ENCODE results near the gene RASSF5. TPM values are rescaled to one million over a fixed set of nuclear protein-coding genes. Genes with fewer than 3 reads are reported as not detected.

The RASSF5 gene
- total and polyA plus RNA-seq, 4 donors, result 4.8 to 10.0 (median 5.5) TPM

GRCh38 chr1:206503591-206504362 is 3.6 kb upstream of the RASSF5 start:
- WGBS, result 62% methylated on average over 8 of the region's 8 CpGs
- Histone ChIP-seq H3K9ac (ENCODE audit: low read depth in 1 of 2, low read length in 2 of 2) (no peak overlapping the region), H3K27ac (ENCODE audit: low read depth in 1 of 2, low read length in 2 of 2) (peak overlapping the region in 1 of 2 donors; percentile 1), H3K36me3 (ENCODE audit: control insufficient read depth in 4 of 4, insufficient read depth in 3 of 4, low read depth in 1 of 4, low read length in 3 of 4) (no peaks in the 10 kb centered on the region), H3K4me1 (ENCODE audit: control insufficient read depth in 4 of 4, insufficient read depth in 4 of 4, low read length in 3 of 4) (peaks cover 11 to 60% (median 43%) of the 10 kb centered on the region in 4 donors), H3K9me3 (ENCODE audit: control insufficient read depth in 4 of 4, low read length in 3 of 4) (no peaks in the 10 kb centered on the region), H3K4me3 (ENCODE audit: low read depth in 1 of 3, low read length in 3 of 3) (no peak overlapping the region), H3K27me3 (ENCODE audit: control insufficient read depth in 4 of 4, insufficient read depth in 4 of 4, low read length in 3 of 4) (no peaks in the 10 kb centered on the region)
- DNase-seq (ENCODE audit: low spot score), result no peak
- TF ChIP-seq JUND (IDR thresholded peaks at IDR 0.05) (peak in 1 of 2 donors; percentile 31), RXRA (IDR thresholded peaks at IDR 0.05) (no peak), HNF4A (conservative IDR thresholded peaks at IDR 0.05) (peak; percentile 18 to 23), RAD21 (IDR thresholded peaks at IDR 0.05) (no peak)

GRCh38 chr1:206504363-206504713 is 3.0 kb upstream of the RASSF5 start:
- no peak for DNase-seq (ENCODE audit: low spot score)
- no peaks in the 10 kb centered on the region for H3K27me3 ChIP-seq (ENCODE audit: control insufficient read depth in 4 of 4, insufficient read depth in 4 of 4, low read length in 3 of 4)
- no peaks in the 10 kb centered on the region for H3K36me3 ChIP-seq (ENCODE audit: control insufficient read depth in 4 of 4, insufficient read depth in 3 of 4, low read depth in 1 of 4, low read length in 3 of 4)
- no peak overlapping the region for H3K27ac ChIP-seq (ENCODE audit: low read depth in 1 of 2, low read length in 2 of 2)
- 70% methylated on average over 3 of the region's 3 CpGs for WGBS
- no peaks in the 10 kb centered on the region for H3K9me3 ChIP-seq (ENCODE audit: control insufficient read depth in 4 of 4, low read length in 3 of 4)
- H3K4me1 ChIP-seq (ENCODE audit: control insufficient read depth in 4 of 4, insufficient read depth in 4 of 4, low read length in 3 of 4), result peaks cover 11 to 64% (median 48%) of the 10 kb centered on the region in 4 donors
- H3K4me3 ChIP-seq (ENCODE audit: low read depth in 1 of 3, low read length in 3 of 3), result no peak overlapping the region
- TF ChIP-seq GABPA (IDR thresholded peaks at IDR 0.05 in 1 of 2, conservative IDR thresholded peaks at IDR 0.05 in 1 of 2) (no peak), YY1 (IDR thresholded peaks at IDR 0.05) (no peak), ATF3 (IDR thresholded peaks at IDR 0.05) (no peak), HNF4A (conservative IDR thresholded peaks at IDR 0.05) (peak; percentile 16 to 29)
- TF ChIP-seq, protein P1, sequence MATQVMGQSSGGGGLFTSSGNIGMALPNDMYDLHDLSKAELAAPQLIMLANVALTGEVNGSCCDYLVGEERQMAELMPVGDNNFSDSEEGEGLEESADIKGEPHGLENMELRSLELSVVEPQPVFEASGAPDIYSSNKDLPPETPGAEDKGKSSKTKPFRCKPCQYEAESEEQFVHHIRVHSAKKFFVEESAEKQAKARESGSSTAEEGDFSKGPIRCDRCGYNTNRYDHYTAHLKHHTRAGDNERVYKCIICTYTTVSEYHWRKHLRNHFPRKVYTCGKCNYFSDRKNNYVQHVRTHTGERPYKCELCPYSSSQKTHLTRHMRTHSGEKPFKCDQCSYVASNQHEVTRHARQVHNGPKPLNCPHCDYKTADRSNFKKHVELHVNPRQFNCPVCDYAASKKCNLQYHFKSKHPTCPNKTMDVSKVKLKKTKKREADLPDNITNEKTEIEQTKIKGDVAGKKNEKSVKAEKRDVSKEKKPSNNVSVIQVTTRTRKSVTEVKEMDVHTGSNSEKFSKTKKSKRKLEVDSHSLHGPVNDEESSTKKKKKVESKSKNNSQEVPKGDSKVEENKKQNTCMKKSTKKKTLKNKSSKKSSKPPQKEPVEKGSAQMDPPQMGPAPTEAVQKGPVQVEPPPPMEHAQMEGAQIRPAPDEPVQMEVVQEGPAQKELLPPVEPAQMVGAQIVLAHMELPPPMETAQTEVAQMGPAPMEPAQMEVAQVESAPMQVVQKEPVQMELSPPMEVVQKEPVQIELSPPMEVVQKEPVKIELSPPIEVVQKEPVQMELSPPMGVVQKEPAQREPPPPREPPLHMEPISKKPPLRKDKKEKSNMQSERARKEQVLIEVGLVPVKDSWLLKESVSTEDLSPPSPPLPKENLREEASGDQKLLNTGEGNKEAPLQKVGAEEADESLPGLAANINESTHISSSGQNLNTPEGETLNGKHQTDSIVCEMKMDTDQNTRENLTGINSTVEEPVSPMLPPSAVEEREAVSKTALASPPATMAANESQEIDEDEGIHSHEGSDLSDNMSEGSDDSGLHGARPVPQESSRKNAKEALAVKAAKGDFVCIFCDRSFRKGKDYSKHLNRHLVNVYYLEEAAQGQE (IDR thresholded peaks at IDR 0.05), result no peak
- H3K9ac ChIP-seq (ENCODE audit: low read depth in 1 of 2, low read length in 2 of 2), result no peak overlapping the region

DNA sequence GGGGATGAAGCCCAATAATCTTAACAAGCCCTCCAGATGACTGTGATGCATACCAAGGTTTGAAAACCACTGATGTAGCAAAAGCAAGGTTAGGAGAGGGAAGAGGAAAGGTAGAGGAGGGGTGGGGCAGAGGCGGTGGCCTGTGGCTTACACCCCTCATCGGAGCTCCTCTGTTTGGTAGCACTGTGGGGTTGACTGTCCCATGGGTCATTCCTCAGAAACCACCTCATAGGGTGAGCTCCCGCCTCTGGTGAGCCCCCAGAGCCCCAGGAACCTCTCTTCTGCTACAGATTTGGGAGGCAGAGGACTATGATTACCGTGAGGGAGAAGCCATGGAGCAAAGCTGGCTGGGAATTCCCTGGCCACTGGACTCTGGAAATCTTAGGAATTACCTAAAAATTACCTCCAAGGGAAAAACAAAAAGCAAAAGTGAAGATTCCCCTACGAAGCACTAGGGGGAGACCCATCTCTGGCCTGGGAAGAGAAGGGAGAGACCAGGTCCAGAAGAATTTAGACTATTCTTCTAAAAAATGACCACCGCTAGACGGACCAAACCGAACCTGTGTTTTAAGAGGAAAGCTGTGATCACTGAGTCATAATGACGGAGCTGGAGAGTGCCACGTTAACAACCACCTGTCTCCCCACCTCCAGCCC is 1.5 kb upstream of the RASSF5 start:
- H3K27me3 ChIP-seq (ENCODE audit: control insufficient read depth in 4 of 4, insufficient read depth in 4 of 4, low read length in 3 of 4), result no peaks in the 10 kb centered on the region
- no peak overlapping the region for H3K9ac ChIP-seq (ENCODE audit: low read depth in 1 of 2, low read length in 2 of 2)
- no peaks in the 10 kb centered on the region for H3K36me3 ChIP-seq (ENCODE audit: control insufficient read depth in 4 of 4, insufficient read depth in 3 of 4, low read depth in 1 of 4, low read length in 3 of 4)
- peaks cover 11 to 78% (median 62%) of the 10 kb centered on the region in 4 donors for H3K4me1 ChIP-seq (ENCODE audit: control insufficient read depth in 4 of 4, insufficient read depth in 4 of 4, low read length in 3 of 4)
- 39% methylated on average over 10 of the region's 10 CpGs for WGBS
- no peak for DNase-seq (ENCODE audit: low spot score)
- H3K4me3 ChIP-seq (ENCODE audit: low read depth in 1 of 3, low read length in 3 of 3), result no peak overlapping the region
- H3K9me3 ChIP-seq (ENCODE audit: control insufficient read depth in 4 of 4, low read length in 3 of 4), result no peaks in the 10 kb centered on the region
- H3K27ac ChIP-seq (ENCODE audit: low read depth in 1 of 2, low read length in 2 of 2), result peak overlapping the region; percentile 68 to 76
- TF ChIP-seq ATF3 (IDR thresholded peaks at IDR 0.05) (no peak), MAX (IDR thresholded peaks at IDR 0.05) (no peak), RXRA (IDR thresholded peaks at IDR 0.05) (no peak), JUND (IDR thresholded peaks at IDR 0.05) (no peak), SP1 (IDR thresholded peaks at IDR 0.05) (no peak), HNF4G (IDR thresholded peaks at IDR 0.05) (no peak), GABPA (IDR thresholded peaks at IDR 0.05 in 1 of 2, conservative IDR thresholded peaks at IDR 0.05 in 1 of 2) (no peak), NR2F2 (IDR thresholded peaks at IDR 0.05) (no peak), RAD21 (IDR thresholded peaks at IDR 0.05) (peak; percentile 86 to 87), TAF1 (conservative IDR thresholded peaks at IDR 0.05) (no peak)
- TF ChIP-seq, protein P2, sequence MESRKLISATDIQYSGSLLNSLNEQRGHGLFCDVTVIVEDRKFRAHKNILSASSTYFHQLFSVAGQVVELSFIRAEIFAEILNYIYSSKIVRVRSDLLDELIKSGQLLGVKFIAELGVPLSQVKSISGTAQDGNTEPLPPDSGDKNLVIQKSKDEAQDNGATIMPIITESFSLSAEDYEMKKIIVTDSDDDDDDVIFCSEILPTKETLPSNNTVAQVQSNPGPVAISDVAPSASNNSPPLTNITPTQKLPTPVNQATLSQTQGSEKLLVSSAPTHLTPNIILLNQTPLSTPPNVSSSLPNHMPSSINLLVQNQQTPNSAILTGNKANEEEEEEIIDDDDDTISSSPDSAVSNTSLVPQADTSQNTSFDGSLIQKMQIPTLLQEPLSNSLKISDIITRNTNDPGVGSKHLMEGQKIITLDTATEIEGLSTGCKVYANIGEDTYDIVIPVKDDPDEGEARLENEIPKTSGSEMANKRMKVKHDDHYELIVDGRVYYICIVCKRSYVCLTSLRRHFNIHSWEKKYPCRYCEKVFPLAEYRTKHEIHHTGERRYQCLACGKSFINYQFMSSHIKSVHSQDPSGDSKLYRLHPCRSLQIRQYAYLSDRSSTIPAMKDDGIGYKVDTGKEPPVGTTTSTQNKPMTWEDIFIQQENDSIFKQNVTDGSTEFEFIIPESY (IDR thresholded peaks at IDR 0.05), result no peak
- TF ChIP-seq, protein P1 (IDR thresholded peaks at IDR 0.05), result no peak
